Loucy (cell line): ENCODE results near the gene FGFR2.

ENCODE experiments used
- H2AFZ ChIP-seq: fragments of 200-600 bp; sonication (generic); 2 replicates; pipeline ENCODE4 v1.6.0; 2016; ENCODE audit warnings: antibody characterized with exemption, mild to moderate bottlenecking, low read length, moderate library complexity
- H3F3A ChIP-seq: fragments of 200-600 bp; 2 replicates; pipeline ENCODE4 v1.6.0; 2016; ENCODE audit warnings: antibody characterized with exemption, low read depth, mild to moderate bottlenecking
- H3K27me3 ChIP-seq: fragments of 200-600 bp; sonication (generic); 2 replicates; pipeline ENCODE4 v1.6.1; 2014; ENCODE audit warnings: low read length, mild to moderate bottlenecking; ENCODE audit not compliant: insufficient read depth, poor library complexity, severe bottlenecking
- H3K36me3 ChIP-seq: fragments of 200-600 bp; sonication (generic); 2 replicates; pipeline ENCODE4 v1.6.1; 2016; ENCODE audit warnings: low read length; ENCODE audit not compliant: insufficient read depth
- H3K4me1 ChIP-seq: fragments of 200-600 bp; sonication (generic); 2 replicates; pipeline ENCODE4 v1.5.1; 2014; ENCODE audit warnings: low read length, mild to moderate bottlenecking; ENCODE audit not compliant: insufficient read depth, poor library complexity, severe bottlenecking
- H3K4me2 ChIP-seq: fragments of 200-600 bp; sonication (generic); 2 replicates; pipeline ENCODE4 v1.6.0; 2014; ENCODE audit warnings: antibody characterized with exemption, low read length, low read depth, mild to moderate bottlenecking; ENCODE audit not compliant: poor library complexity, severe bottlenecking
- H3K4me3 ChIP-seq: fragments of 200-600 bp; sonication (generic); 2 replicates; pipeline ENCODE4 v1.5.1; 2014; ENCODE audit warnings: low read length, mild to moderate bottlenecking, mixed read lengths; ENCODE audit not compliant: poor library complexity, severe bottlenecking
- H3K79me2 ChIP-seq: fragments of 200-600 bp; sonication (generic); 2 replicates; pipeline ENCODE4 v1.6.1; 2014; ENCODE audit warnings: low read length; ENCODE audit not compliant: insufficient read depth
- H3K9ac ChIP-seq: fragments of 200-600 bp; sonication (generic); 2 replicates; pipeline ENCODE4 v1.6.0; 2014; ENCODE audit warnings: mild to moderate bottlenecking, low read depth, low read length, moderate library complexity; ENCODE audit not compliant: poor library complexity, severe bottlenecking
- H3K9me2 ChIP-seq: fragments of 200-600 bp; sonication (generic); replicated peaks from 2 replicates; pipeline ENCODE4 v1.6.1; 2016; ENCODE audit warnings: low read depth, low read length, mixed read lengths
- H3K9me3 ChIP-seq: fragments of 200-600 bp; sonication (generic); 2 replicates; pipeline ENCODE4 v1.6.1; 2014; ENCODE audit warnings: mild to moderate bottlenecking, antibody characterized with exemption, low read length, low read depth; ENCODE audit not compliant: insufficient read depth
- H4K20me1 ChIP-seq: fragments of 200-600 bp; sonication (generic); 2 replicates; pipeline ENCODE4 v1.6.0; 2014; ENCODE audit warnings: antibody characterized with exemption, low read length, mild to moderate bottlenecking; ENCODE audit not compliant: insufficient read depth, poor library complexity, severe bottlenecking
- CTCF ChIP-seq: fragments of 200-600 bp; sonication (generic); conservative IDR thresholded peaks from 2 replicates; pipeline ENCODE4 v1.5.1; 2014; ENCODE audit warnings: mild to moderate bottlenecking, antibody characterized with exemption, low read length
- EZH2phosphoT487 ChIP-seq: fragments of 200-600 bp; IDR thresholded peaks from 2 replicates; pipeline ENCODE4 v1.6.1; 2018; ENCODE audit warnings: antibody characterized with exemption, mild to moderate bottlenecking, moderate library complexity, borderline replicate concordance

The FGFR2 gene

GRCh38 chr10:121553511-121554264 is 44.6 kb downstream of the FGFR2 start:
- H3K36me3 ChIP-seq, result no peaks in the 10 kb centered on the region
- H3F3A ChIP-seq, result no peaks in the 10 kb centered on the region
- TF ChIP-seq CTCF (no peak), EZH2phosphoT487 (no peak)
- no peak overlapping the region for H3K4me2 ChIP-seq
- H3K79me2 ChIP-seq, result no peaks in the 10 kb centered on the region
- no peak overlapping the region for H3K4me3 ChIP-seq
- no peaks in the 10 kb centered on the region for H3K4me1 ChIP-seq
- H2AFZ ChIP-seq, result no peak overlapping the region
- H3K9ac ChIP-seq, result no peak overlapping the region
- no peaks in the 10 kb centered on the region for H3K27me3 ChIP-seq
- no peaks in the 10 kb centered on the region for H3K9me2 ChIP-seq
- no peaks in the 10 kb centered on the region for H4K20me1 ChIP-seq
- no peaks in the 10 kb centered on the region for H3K9me3 ChIP-seq

DNA sequence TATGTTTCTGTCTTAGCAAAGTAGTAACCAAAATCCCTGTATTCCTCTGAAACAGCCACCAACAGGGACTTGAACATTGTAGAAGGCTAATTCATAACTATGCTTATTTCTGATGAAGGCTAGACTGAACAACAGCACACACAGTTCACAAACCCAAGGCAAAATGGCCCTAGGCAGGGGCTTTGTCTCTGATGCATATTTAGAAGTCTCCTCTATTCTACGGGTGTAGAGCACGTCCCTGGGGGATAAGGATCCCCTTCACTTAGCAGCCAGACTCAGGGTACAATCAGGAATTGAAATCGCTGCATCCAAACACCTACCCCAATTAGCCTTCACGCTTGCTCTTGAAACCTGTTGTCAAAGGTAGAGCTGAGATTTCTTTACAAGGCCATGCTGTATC is 45.5 kb downstream of the FGFR2 start:
- TF ChIP-seq CTCF (no peak), EZH2phosphoT487 (no peak)
- Histone ChIP-seq H3K4me1 (no peaks in the 10 kb centered on the region), H3K9me2 (no peaks in the 10 kb centered on the region), H3K4me2 (no peak overlapping the region), H3K9ac (no peak overlapping the region), H3K4me3 (no peak overlapping the region), H3F3A (no peaks in the 10 kb centered on the region), H3K27me3 (no peaks in the 10 kb centered on the region), H3K9me3 (no peaks in the 10 kb centered on the region), H2AFZ (no peak overlapping the region), H4K20me1 (no peaks in the 10 kb centered on the region), H3K79me2 (no peaks in the 10 kb centered on the region), H3K36me3 (no peaks in the 10 kb centered on the region)

DNA sequence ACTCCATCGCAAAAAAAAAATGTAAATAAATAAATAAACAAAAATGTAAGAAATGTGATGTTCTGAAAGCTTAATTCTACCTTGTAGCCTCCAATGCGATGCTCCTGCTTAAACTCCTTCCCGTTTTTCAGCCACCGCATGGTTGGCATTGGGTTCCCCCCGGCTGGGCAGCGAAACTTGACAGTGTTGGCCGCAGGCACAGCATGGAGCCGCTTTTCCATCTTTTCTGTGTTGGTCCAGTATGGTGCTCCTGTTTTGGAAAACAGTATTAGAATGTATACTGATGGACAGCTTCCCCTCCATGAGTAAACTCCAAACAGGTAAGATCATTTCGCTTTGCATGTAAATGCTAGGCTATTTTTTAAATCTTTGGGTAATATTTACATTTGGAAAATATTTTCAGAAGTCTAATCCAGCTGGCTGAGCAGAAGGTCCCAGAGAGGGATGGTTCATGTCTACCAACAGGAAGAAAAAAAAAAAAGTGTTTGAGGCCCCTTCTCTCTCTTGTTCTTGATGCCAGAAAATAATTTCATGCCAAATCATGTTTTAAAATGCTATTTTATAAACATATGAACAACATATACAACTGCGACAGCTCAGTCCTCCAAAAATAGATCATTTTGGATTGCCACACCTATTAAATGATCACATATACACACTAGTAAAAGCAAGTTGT is 46.9 kb downstream of the FGFR2 start:
- H3K4me3 ChIP-seq, result no peak overlapping the region
- H2AFZ ChIP-seq, result no peak overlapping the region
- no peaks in the 10 kb centered on the region for H3K9me2 ChIP-seq
- H3K4me1 ChIP-seq, result no peaks in the 10 kb centered on the region
- no peaks in the 10 kb centered on the region for H4K20me1 ChIP-seq
- H3K36me3 ChIP-seq, result no peaks in the 10 kb centered on the region
- H3K9ac ChIP-seq, result no peak overlapping the region
- no peak for TF ChIP-seq EZH2phosphoT487
- no peak for TF ChIP-seq CTCF
- H3K27me3 ChIP-seq, result no peaks in the 10 kb centered on the region
- H3F3A ChIP-seq, result no peaks in the 10 kb centered on the region
- H3K79me2 ChIP-seq, result no peaks in the 10 kb centered on the region
- H3K9me3 ChIP-seq, result no peaks in the 10 kb centered on the region
- no peak overlapping the region for H3K4me2 ChIP-seq
